HT-29 (cell line): ENCODE data around the gene FOXL1. TPM values are rescaled to one million over a fixed set of nuclear protein-coding genes. Genes with fewer than 3 reads are reported as not detected.

Experiments
- DNase-seq: peaks from one replicate; pipeline ENCODE4 v3.0.0-alpha.2; 2015; ENCODE audit warnings: low spot score
- total RNA-seq: library from RNA; depleted of rRNA; stranded (reverse); fragments of >200 nt; shearing (Covaris generic); gene quantifications from 2 replicates; pipeline ENCODE4 v1.2.3, GENCODE V29; 2014

The FOXL1 gene
- total RNA-seq, 1 experiment from 2014 or later = 2.6 TPM

DNA sequence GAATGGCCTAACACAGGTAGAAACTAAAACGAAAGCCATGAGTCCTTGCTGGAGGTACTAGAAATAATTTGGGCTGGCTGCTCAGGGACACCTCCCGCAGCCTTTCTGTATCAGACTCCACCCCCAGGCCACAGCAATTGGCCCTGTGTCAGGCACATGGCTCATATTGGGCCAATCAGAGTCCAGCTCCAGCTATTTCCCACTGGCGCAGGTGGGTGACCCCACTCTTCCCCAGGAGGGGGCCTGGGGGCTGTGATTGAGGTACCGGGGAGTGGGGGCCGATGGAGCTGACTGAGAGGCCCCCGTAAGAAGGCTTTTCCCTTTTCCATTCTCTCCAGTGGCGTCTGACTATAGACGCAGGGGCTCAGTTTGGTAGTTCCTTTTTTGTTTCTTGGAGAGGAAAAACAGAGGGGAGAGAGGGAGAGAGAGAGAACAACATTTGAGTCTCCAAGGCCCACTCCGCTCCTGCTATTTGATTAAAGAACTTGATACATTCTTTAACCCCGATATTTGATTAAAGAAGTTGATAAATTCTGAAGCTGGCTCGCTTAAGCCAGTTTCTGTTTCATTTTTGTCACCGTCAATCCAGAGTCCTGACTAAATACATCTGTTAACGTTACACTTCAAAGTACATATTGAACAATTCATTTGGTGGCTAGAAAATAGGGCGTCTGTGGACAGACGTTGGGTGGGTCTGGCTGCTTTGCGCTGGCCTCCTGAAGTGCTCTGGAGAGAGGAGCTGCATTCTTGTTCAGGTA is 26.3 kb downstream of the FOXL1 start:
- DNase-seq = no peak

DNA sequence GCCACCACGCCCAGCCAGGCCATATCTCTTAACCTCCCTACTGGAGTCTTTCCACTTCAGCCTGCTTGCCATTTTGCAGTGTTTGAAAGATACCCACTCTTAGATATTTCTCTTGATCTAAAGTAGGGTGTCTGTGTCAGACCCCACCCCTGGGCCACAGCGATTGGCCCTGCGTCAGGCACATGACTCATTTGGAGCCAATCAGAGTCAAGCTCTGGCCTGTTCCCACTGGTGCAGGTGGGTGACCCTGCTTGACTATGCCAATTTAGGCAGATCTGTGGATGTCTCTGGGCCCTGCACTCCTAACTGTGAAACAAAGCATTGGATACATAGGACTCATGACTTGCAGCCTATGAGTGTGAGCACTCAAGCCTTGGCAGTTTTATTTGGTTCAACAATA is 27.6 kb downstream of the FOXL1 start:
- DNase-seq = no peak

DNA sequence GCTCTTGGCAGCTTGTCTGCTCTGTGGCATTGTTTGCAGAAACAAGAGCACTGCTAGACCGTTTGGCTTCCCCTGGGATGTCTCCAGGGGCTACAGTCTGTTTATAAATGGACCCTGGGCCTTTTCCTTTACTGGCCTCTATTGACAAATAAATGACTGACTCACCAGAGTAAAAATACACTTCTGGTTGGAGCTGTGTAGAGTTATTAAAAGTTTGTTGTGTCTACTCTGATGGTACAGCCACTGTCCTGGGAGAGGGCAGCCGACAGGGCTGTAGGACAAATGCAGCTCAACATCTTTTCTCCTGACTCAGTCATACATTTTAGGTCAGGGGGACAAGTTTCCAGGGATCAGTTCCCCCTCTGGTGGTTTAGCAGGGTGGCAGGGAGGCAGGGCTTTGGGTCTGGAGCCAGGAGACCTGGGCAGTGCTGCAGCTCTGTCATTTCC is 30.0 kb downstream of the FOXL1 start:
- DNase-seq = no peak

DNA sequence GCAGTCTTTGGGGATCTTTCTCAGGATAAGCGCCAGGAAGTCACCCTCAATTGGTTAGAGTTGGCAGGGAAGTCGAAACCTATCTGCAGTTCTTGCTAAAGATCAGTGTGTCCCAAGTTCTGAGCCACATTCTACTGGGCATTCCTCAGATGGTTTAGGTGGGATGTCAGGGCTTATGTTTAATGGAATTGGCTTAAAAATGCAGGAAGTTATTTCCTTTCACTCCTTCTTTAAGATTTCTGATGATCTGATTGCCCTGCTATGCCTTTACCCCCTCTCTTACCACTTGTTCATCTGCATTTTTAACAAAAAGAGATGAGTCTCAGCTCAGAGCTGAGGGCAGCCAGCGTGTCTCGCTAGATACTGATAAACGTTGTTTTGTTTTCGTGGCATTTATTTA is 30.8 kb downstream of the FOXL1 start:
- DNase-seq = no peak

DNA sequence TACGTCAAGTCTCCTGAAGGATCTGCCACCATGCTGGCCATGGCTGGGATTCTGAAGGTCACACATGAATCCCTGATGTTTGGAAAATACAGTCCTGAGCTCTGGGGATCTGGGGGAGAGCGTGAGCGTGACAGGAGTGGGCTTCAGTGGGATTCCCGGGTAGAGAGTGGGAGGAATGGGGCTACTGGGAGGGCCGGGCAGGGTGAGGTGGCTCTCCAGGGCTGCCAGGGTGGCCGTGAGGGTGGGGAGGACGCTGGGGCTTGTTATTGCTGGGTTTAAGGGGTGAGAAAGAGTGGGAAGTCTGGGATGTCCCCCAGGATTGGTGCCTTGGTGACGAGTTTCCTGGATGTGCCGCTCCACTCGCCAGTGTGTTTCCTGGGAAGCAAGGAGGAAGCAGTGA is 31.3 kb downstream of the FOXL1 start:
- DNase-seq = no peak

DNA sequence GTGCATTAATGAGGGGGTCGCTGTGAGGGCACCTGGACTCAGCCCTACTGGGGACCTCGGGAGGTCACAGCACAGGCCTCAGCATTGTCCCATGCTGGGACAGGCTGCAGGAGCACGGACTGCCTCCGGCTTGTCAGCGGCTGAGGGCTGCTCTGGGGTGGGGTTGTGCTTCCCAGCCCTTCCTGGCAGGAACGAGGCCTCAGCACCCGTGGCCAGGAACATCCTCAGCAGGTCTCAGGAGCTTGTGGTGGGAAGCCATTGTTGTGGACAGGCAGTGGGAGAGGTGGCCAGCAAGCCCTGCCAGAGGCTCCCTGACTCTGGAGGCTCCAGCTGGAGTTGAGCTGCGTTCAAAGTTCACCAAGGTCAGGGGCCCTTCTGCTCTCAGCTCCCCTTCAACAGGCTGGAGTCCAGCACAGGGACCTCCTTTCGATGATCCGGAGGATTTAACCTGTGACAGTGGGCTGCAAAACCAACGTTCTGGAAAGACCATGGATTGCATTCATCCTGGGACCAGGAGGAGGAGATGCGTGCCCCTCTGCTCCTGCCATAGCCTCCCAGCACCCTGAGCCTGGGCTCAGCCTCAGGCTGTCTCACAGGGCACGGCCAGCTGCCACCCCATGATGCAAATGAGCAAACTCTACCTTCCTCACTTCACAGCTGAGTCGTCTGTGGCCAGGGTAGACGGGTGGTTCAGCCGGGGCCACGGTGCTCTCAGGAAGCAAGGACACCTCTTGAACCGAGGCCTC is 32.6 kb downstream of the FOXL1 start:
- no peak for DNase-seq

DNA sequence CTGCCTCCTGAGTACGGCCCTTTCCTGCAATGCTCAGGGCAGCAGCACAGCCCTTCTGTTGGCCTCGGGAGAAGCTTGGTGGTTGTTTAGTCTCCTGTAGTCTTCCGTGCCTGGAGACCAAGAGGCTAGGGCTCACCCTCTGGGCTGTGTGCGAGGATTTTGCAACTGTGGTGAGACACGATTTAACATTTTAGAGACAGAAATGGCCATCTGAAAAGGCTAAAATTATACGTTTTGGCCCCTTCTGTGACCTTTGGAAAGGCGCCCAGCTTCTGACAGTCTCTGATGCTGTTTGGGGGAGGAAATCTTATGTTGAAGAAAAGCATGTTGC is 33.1 kb downstream of the FOXL1 start:
- DNase-seq = no peak

DNA sequence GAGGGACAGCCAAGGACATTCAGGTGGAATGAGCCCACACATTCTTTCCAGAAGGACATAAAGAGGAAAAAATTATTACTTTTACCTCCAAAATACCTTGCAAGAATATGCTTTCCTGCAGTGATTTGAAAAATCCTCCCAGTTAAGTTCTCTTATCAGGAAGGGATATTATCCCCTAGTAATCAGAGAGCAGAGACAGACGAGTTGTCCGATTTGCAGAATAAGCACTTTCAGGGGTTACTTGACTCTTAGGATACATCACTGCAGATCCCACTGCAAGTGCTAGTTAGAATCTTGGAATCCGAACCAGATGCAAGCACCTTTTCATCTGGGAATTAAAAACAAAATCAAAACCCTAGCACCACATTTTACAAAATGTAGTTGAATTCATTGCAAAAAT is 33.6 kb downstream of the FOXL1 start:
- no peak for DNase-seq

DNA sequence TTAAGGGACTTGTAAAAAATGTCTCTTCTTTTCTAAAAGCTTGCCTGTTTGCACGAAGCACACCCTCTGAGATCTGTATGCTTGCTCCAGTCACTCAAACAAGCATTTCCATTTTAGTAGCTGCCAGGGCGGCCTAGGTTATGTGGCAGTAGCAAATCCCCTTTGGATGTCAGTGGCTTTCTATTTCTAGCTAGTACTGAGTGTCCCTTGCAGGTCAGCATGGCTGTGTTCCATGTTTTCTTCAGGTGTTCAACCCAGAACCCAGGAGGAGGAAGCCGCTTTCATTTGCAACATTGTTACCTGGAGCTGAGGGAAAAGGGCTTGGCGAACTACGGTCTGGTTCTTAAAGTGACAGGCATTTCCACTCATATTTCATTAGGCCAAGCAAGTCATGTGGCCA is 36.4 kb downstream of the FOXL1 start:
- no peak for DNase-seq

DNA sequence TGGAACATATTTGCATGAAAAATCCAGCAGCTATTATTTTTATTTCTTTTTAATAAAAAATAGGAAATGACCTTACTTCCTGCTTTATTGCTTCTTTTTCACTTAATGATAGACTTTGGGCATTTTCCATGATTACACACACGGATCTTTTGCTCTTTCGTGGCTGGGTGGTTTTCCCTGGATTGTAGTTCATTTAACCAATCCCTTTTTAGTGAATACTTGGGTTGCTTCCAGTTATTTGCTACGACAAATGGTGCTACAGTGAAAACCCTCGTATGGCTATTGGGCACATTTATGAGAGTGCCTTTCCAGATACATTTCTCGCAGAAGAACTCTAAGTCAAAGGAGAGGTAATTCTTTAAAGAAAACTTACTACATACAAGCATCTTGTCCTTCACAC is 38.6 kb downstream of the FOXL1 start:
- no peak for DNase-seq

DNA sequence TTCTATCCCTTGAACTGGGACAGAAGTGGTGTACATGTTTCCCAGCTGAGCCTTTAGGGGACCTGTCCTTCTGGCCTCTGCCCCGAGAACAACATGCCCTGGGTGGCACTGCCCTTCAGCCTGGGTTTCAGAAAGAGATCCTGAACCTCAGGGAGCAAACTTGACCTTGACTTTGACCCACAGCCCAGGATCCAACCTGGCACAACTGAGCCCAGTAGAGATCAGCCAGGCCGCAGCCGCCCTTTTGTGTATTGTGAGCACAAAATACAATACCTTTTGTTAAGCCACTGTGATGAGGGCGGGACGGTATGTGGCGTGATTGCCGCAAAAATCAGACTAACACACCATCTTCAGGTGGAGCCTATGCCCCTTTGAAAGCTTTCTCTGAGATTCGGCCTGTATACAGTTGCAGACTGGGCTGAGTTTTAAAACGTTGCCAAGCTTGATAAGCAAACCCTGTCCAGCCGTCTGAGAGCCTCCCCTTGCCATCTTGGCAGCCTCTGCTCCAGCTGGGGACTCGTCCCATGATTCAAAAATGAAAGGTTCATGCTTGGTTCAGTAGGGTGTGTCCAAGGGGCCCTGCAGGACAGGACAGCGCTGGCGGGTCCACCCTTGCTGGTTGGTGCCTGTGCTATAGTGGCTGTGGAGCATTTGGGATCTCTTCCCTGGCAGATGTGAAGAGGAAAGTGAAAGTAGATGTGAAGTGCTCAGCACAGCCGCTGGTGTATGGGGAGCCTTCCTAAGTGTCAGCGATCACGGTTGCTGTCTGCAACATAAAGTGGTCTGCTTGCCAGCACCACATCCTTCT is 40.3 kb downstream of the FOXL1 start:
- no peak for DNase-seq

DNA sequence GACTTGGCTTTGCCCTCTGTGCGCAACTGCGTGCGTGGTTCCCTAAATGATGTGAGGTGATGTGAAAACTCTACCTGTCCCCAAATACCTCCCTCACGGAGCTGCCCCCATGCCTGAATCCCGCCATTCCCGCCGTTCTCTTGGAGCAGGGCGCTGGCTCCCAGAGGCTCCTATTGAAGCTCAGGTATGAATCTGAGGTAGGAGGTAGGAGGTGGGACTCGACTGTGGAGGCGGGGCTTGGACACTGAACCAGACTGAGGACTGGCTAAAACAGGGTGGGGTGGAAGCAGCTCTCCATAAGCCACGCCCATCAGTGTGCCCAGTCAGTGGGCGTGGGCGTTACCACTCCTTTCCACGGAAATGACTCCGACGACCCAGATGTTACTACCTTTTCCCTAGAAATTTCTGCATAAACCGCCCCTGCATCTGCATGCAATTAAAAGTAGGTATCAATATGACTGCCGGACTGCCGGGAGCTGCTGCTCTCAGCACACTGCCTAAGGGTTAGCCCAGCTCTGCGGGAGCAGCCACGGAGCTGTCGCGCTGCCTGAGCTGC is 41.0 kb downstream of the FOXL1 start:
- DNase-seq = no peak

DNA sequence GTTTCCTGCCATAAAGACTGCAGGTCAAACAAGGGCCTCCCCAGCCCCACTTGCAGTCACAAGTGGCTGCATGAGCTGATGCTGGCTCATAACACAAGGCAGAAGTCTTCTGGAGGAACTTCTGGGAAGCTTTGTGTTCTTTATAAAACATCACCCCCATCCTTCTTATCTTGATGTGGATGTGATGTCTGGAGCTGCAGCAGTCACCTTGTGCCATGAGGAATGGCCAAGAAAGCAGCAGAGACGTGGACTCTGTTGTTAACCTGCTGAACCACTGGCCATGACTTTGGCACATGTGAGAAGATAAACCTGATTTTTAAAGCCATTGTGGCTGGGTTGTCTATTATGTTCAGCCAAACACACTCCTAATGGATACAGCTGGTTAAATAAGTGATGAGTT is 41.8 kb downstream of the FOXL1 start:
- DNase-seq = no peak

DNA sequence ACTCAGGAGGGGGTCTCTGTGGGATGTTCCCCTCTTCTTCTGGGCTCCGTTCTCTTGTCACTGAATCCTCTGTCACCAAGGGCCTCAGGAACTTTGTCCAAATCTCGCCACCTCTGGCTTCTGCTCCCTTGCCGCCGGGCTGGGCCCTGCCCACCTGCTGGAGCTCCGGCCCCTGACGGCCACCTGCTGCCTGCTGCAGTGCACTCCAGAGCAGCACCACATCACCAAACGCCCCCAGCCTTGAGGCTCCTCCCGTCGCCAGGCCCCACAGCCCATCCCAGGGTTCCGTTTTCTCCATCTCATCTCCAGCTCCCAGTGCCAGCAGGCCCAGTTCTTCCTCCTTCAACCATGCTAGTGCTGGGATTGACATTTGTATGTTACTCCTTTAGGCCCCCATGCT is 43.6 kb downstream of the FOXL1 start:
- DNase-seq = no peak

DNA sequence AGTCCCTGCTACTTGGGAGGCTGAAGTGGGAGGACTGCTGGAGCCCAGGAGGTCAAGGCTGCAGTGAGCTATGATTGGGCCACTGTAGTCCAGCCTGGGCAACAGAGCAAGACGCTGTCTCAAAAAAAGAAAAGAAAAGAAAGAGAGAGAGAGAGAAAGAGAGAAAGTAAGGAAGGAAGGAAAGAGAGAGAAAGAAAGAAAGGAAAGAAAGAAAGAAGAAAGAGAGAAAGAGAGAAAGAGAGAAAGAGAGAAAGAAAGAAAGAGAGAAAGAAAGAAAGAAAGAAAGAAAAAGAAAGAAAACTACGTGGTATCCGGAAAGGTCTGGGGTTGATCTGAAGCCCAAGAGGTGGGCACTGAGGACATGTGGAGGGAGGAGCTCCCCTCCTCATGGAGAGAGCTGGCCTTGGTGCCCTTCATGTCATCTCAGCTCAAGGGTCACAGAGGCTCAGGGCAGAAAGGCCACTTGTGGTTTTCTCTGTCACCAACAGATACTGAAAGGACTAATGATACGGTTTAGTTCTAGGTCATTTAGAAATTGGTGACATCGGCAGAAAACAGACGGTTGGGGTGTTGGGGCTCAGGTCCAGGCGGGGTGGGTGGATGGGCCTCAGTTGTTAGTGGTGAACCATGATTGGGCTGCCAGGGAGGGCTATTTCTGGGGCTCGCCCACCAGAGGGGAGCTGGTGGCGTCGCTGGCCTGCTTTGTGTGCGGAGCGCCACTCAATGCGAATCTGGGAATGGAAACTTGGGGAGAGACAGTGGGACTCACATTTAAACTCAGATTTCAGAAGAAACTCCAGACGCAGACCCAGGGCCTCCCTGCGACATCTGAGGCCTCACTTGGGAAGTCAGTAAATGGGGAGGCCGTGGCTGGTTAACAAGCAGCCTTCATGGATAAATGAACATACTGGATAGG is 44.6 kb downstream of the FOXL1 start:
- DNase-seq = no peak

DNA sequence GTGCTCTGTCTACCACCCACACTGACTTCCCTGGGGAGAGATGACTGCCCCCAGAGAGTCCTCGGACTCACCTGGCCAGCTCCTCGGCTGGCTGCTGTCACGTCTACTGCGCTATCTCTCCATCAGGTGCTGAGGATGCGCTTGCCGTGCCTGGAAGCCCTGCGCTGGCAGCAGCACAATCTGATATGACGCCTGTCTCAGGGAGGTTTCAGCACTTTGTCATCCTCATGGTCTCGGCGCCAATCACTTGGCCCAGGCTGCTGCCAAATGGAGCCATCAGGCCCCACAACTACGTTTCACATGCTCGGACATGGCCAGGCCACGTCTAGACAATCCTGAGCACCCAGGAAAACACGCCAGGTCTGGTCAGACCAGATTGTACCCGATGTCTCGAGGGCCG is 46.7 kb downstream of the FOXL1 start:
- DNase-seq = no peak

DNA sequence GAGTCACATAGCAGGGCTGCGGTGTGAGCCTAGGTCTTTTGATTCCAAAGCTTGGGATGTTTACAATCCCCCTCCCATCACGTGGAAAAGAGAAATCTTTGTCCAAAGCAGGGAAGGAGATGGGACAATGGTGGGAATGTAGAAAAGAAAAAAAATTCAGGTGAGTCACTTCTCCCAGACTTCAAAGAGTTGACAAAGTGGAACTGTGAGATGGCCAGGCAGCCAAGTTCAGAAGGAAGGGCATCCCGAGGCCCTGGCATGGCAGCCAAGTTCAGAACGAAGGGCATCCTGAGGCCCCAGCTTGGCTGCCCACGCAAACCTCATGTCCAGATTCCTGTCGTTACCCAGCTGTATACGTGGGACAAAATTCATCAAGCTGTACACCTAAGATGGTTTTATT is 47.5 kb downstream of the FOXL1 start:
- no peak for DNase-seq

DNA sequence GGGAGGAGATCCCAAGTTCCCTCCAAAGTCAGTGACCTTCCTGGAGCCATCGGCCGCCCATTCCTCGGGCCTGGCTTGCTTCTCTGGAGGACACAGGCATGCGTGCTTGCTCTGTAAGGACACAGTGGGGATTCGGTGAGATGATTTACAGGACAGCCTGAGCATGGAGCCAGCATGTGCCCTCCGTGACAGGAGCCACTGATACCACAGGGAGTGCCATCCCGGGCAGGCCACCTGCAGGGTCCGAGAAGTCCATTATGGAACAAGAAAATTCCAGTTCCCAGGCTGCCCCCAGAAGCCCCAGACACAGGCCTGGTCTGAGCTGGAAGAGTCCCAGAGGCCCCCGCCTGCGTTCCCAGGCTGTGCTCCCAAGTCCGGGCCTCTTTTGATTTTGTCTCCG is 47.9 kb downstream of the FOXL1 start:
- no peak for DNase-seq

DNA sequence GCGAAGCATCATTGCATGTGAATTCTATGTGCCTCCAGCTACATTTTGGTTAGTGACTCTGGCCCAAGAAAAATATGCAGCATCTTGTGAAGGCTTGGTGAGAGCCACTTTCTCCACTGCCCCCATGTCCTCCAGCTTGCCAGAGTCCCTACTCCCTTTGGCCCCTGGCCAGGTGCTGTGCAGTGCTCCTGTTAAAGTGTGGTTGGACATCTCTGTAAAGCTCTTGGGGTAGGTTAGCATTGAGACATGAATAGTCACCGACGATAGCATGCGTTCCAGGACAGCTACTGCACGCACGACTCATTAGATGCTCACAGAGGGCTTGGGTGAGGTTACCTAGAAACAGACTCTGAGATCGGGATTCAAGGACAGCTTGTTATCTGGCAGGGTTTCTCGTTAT is 48.6 kb downstream of the FOXL1 start:
- DNase-seq = no peak

DNA sequence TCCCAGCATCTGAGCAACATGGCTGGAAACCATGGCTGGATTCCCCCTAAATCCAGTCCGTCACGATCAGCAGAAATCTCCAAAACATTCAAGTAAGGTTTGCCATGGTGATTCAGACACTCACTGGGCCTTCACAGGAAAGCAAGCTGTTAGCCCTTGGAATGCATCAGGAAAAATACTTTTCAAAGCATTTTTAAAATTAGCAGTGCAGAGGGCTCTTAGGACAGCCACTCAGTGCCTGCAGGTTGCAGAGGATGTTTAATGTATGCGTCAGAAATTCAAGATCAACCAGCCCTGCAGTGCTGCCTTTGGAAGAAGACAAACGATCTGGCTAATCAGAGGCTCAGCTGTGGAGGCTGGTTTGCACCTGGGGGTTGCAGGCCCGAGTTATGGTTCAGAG is 50.3 kb downstream of the FOXL1 start:
- no peak for DNase-seq

DNA sequence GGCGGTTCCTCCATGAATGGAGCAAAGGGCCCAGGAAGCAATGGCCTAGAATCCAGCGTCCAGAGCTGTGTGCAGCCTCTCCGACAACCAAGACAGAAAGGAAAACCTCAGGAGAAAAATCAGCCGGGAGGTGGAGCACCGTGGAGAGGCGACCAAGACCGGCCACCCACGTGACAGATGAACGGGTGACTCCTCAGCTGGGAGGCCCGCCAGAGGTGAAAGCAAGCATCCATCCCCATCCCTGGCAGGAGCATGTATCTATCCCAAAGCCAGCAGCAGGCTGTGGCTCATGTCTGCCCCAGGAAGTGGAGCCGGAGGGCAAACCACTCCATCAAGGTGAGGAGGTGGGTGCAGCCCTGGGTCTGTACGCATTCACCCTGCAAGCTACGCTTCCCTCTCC is 52.1 kb downstream of the FOXL1 start:
- DNase-seq = no peak
